ENCODE results near the gene ZFP36L1. TPM values are rescaled to one million over a fixed set of nuclear protein-coding genes. Genes with fewer than 3 reads are reported as not detected.

ZFP36L1 gene
- total RNA-seq, 2 experiments from 2014 or later: 103 to 107 TPM

DNA sequence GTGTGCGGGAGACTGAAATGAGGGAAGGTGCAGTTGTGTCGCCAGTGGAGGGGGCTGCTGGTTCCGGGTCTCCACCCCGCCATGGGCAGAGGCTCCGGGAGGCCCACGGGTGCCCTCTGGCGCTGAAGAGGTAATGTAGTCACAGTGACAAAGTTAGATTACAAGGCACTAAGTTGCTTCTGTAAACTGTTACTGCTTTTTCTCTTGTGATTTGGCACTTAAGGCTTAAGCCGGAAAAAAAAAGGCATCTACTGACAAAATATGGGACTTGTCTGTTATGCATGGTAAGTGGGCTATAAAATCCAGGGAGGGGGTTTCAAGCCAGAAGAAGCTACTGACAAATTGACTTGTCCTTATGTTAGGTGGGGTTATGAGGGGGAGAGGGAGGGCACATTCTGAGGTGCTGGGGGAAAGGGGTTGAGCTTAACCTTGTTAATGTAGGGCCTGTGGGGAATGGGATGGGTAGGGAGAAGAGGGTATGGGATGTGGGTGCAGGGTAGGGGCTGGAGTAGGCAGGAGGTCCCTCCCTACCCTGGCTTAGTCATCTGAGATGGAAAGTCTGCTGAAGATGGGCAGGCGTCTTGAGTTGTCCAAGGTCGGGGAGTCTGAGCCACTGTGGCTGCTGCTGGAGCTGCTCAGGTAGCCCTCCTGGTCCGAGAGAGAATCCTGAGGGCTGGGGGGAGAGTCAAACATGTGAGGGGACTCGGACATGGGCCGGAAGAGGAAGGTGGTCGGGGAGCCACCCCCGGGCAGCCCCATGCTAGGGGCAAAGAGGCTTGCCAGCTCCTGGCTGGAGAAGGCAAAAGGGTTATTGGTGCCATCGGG, 3.7 kb downstream of the ZFP36L1 start:
- Mint-ChIP-seq H3K27ac (peak overlapping the region; percentile 99), H3K4me3 (peak overlapping the region; percentile 89), H3K4me1 (ENCODE audit: low read depth) (peaks cover 50% of the 10 kb centered on the region), H3K36me3 (peaks cover 62% of the 10 kb centered on the region), H3K27me3 (no peaks in the 10 kb centered on the region), H3K9me3 (no peaks in the 10 kb centered on the region)
- POLR2A ChIA-PET: interaction anchor here (0.5 to 7.1 kb wide), 17 partner anchors 8 to 1729 kb away, joined by 3 to 163 read pairs (median 4); no protein-coding TSS in a partner anchor
- CTCF ChIA-PET: interaction anchor here (0.5 to 11.0 kb wide), 46 partner anchors 8 to 857 kb away, joined by 3 to 218 read pairs (median 4); no protein-coding TSS in a partner anchor
- intact Hi-C loops (cut with micrococcal nuclease): loop anchor here (1.0 to 10.0 kb wide), 8 partner anchors 27 to 972 kb away; partner anchors contain the start of genes RAD51B and ZFYVE26
- peak; percentile 91 for DNase-seq

GRCh38 chr14:68788275-68788995, 4.4 kb downstream of the ZFP36L1 start:
- no peak for DNase-seq
- H3K4me1 Mint-ChIP-seq (ENCODE audit: low read depth): peaks cover 54% of the 10 kb centered on the region
- ChIA-PET CTCF (interaction anchor here (0.5 to 11.0 kb wide), 25 partner anchors 9 to 556 kb away, joined by 3 to 218 read pairs (median 5); no protein-coding TSS in a partner anchor), POLR2A (interaction anchor here (0.5 to 7.1 kb wide), 14 partner anchors 7 to 1730 kb away, joined by 3 to 163 read pairs (median 4); no protein-coding TSS in a partner anchor)
- H3K27me3 Mint-ChIP-seq: no peaks in the 10 kb centered on the region
- peak overlapping the region; percentile 89 for H3K4me3 Mint-ChIP-seq
- H3K27ac Mint-ChIP-seq: peak overlapping the region; percentile 99
- intact Hi-C loops (cut with micrococcal nuclease): loop anchor here (2.0 to 10.0 kb wide), 5 partner anchors 126 to 971 kb away; partner anchors contain the start of genes RAD51B and ZFYVE26
- peaks cover 62% of the 10 kb centered on the region for H3K36me3 Mint-ChIP-seq
- H3K9me3 Mint-ChIP-seq: no peaks in the 10 kb centered on the region

- peak; percentile 62 for DNase-seq
- H3K9me3 Mint-ChIP-seq: no peaks in the 10 kb centered on the region
- peaks cover 65% of the 10 kb centered on the region for H3K4me1 Mint-ChIP-seq (ENCODE audit: low read depth)
- peak overlapping the region; percentile 57 for H3K4me3 Mint-ChIP-seq
- H3K27ac Mint-ChIP-seq: peak overlapping the region; percentile 86
- peaks cover 56% of the 10 kb centered on the region for H3K36me3 Mint-ChIP-seq
- CTCF ChIA-PET: interaction anchor here (0.6 to 11.0 kb wide), 10 partner anchors 14 to 555 kb away, joined by 3 to 218 read pairs (median 14); no protein-coding TSS in a partner anchor
- intact Hi-C loops (cut with micrococcal nuclease): loop anchor here (5.0 to 10.0 kb wide), 4 partner anchors 305 to 970 kb away; partner anchors contain the start of genes RAD51B and ZFYVE26
- POLR2A ChIA-PET: interaction anchor here (1.0 to 7.1 kb wide), 3 partner anchors 28 to 102 kb away, joined by 3 to 163 read pairs (median 5); no protein-coding TSS in a partner anchor
- H3K27me3 Mint-ChIP-seq: no peaks in the 10 kb centered on the region
Measured at GRCh38 chr14:68787092-68787992, 5.5 kb downstream of the ZFP36L1 start.

GRCh38 chr14:68786491-68787091, 6.3 kb downstream of the ZFP36L1 start:
- Mint-ChIP-seq H3K4me1 (ENCODE audit: low read depth) (peaks cover 72% of the 10 kb centered on the region), H3K27ac (peak overlapping the region; percentile 86), H3K4me3 (peak overlapping the region; percentile 57), H3K36me3 (peaks cover 51% of the 10 kb centered on the region), H3K9me3 (no peaks in the 10 kb centered on the region), H3K27me3 (no peaks in the 10 kb centered on the region)
- ChIA-PET POLR2A (interaction anchor here (0.8 to 7.1 kb wide), 4 partner anchors 9 to 30 kb away, joined by 3 to 163 read pairs (median 4); no protein-coding TSS in a partner anchor), CTCF (interaction anchor here (0.6 to 11.0 kb wide), 3 partner anchors 29 to 537 kb away, joined by 3 to 218 read pairs (median 89); no protein-coding TSS in a partner anchor)
- no peak for DNase-seq
- intact Hi-C loops (cut with micrococcal nuclease): loop anchor here (5.0 to 10.0 kb wide), 4 partner anchors 304 to 969 kb away; partner anchors contain the start of genes RAD51B and ZFYVE26

- ChIA-PET POLR2A (interaction anchor here (0.8 to 1.7 kb wide), 7 partner anchors 9 to 103 kb away, joined by 3 to 9 read pairs (median 4); no protein-coding TSS in a partner anchor), CTCF (interaction anchor here (0.6 to 11.0 kb wide), 7 partner anchors 9 to 539 kb away, joined by 3 to 218 read pairs (median 5); no protein-coding TSS in a partner anchor)
- Mint-ChIP-seq H3K27ac (peak overlapping the region; percentile 86), H3K4me3 (no peak overlapping the region), H3K9me3 (no peaks in the 10 kb centered on the region), H3K36me3 (peaks cover 43% of the 10 kb centered on the region), H3K27me3 (no peaks in the 10 kb centered on the region), H3K4me1 (ENCODE audit: low read depth) (peaks cover 79% of the 10 kb centered on the region)
- intact Hi-C loops (cut with micrococcal nuclease): loop anchor here (5.0 to 10.0 kb wide), 4 partner anchors 304 to 969 kb away; partner anchors contain the start of genes RAD51B and ZFYVE26
- peak; percentile 62 for DNase-seq
Measured at GRCh38 chr14:68785534-68786490, 7.1 kb downstream of the ZFP36L1 start.

DNA sequence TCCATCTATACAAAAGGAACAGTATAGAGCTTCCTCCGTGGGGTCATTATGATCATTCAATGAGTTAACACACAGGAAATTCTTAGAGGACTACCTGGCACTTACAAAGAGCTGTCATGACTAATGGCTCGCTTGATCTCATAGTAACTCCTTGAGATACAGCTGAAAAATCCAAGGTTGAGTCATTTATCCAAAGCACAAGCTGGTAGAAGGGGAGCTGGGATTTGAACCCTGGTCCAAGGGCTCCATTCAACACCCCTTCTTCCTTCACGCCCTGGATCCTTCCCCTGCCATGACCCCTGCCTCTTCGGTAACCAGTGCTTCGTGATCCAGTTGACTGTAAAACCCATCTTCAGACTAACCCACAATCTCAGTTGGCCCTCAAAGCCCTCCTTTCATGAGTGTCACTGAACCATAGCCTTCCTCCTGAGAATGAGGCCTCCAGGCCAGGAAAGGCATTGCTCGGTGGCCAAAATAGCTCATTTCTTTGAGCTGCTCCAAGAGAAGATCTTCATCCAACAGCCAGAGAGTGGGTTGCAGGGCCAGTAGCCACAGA, 7.8 kb downstream of the ZFP36L1 start:
- POLR2A ChIA-PET: interaction anchor here (1.0 to 1.7 kb wide), 5 partner anchors 10 to 102 kb away, joined by 3 to 9 read pairs (median 5); no protein-coding TSS in a partner anchor
- DNase-seq: peak; percentile 28
- no peak overlapping the region for H3K4me3 Mint-ChIP-seq

DNA sequence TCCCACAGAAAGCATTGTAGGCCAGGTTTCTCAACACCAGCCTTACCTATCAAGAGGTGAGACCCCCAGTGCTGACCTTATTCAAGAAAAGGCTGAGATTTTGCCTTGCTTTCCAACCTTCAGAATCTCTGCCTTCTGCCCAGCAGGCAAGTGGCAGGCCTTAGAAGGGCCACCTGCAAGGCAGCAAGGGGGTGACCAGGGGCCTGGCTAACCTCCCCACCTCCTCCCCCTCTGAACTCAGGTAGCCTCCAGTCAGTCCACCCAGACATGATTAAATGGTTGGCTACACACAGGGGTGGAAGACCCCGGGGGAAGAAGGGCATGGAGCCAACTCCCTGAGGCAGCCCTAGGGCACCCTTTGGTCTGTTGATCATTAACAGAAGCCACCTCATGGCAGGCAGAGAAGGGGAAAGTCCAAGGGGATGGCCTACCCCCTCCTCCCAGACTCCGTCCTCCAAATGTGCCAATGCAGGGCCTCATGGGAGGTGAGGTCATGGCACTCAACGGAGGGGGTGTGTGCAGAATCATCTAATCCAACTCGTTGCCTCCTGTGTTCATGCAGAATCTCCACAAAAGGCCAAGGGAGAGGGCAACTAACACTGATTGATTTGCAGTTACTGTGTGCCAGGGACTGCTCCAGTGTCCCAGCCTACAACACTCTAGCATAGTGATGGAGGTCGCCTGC, 8.5 kb downstream of the ZFP36L1 start:
- no peak overlapping the region for H3K4me3 Mint-ChIP-seq
- H3K27me3 Mint-ChIP-seq: no peaks in the 10 kb centered on the region
- intact Hi-C loops (cut with micrococcal nuclease): loop anchor here (10.0 kb wide), 1 partner anchor 410 kb away; no protein-coding TSS in a partner anchor
- H3K4me1 Mint-ChIP-seq (ENCODE audit: low read depth): peaks cover 92% of the 10 kb centered on the region
- ChIA-PET CTCF (interaction anchor here (0.8 to 11.0 kb wide), 7 partner anchors 11 to 535 kb away, joined by 3 to 218 read pairs (median 5); no protein-coding TSS in a partner anchor), POLR2A (interaction anchor here (1.0 to 6.1 kb wide), 4 partner anchors 7 to 35 kb away, joined by 3 to 106 read pairs (median 6); partner anchors contain the start of gene ZFP36L1)
- DNase-seq: peak; percentile 32
- no peaks in the 10 kb centered on the region for H3K9me3 Mint-ChIP-seq
- no peak overlapping the region for H3K27ac Mint-ChIP-seq
- H3K36me3 Mint-ChIP-seq: peaks cover 28% of the 10 kb centered on the region

More for the DNA sequence above, 7.8 kb downstream of the ZFP36L1 start:
- CTCF ChIA-PET: interaction anchor here (1.1 to 11.0 kb wide), 5 partner anchors 10 to 536 kb away, joined by 3 to 218 read pairs (median 5); no protein-coding TSS in a partner anchor
- peaks cover 35% of the 10 kb centered on the region for H3K36me3 Mint-ChIP-seq
- no peaks in the 10 kb centered on the region for H3K9me3 Mint-ChIP-seq
- peaks cover 86% of the 10 kb centered on the region for H3K4me1 Mint-ChIP-seq (ENCODE audit: low read depth)
- intact Hi-C loops (cut with micrococcal nuclease): loop anchor here (5.0 to 10.0 kb wide), 4 partner anchors 303 to 968 kb away; partner anchors contain the start of genes RAD51B and ZFYVE26
- no peaks in the 10 kb centered on the region for H3K27me3 Mint-ChIP-seq
- peak overlapping the region; percentile 86 for H3K27ac Mint-ChIP-seq

DNA sequence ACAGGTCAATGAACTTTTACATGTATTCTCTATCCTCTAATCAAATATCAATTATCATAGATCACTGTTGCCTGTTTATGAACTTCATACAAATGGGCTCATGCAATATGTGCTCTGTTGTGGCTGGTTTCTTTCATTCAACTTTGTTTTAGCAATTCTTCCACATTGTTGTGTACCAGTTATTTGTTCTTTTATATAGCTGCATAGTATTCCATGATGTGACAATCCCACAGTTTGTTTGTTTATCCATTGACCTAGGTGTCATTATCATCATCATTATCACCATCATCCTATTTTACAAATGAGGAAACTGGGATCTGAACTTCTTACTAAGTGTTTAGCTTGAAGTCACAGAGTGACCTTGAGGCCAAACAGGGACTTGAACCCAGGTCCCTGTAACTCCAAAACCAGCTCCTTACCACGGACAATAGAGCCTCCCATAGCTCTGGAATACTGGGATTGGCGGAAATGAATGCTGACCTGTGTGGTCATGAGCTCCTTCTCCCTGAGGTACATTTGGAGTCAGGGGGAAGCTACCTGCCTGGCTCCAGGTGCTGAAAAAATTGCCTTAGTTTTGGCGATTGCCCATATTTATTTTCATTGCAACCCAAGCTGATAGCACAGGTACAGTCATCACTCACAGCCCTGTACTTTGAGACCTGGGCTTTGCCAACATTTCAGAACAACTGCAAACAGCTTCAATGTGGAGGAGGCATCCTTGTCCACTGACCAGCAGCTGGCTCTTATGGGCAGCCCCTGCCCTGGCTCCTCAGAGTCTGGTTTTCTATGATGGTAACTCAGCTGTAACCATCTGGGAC, 9.2 kb downstream of the ZFP36L1 start:
- H3K9me3 Mint-ChIP-seq: no peaks in the 10 kb centered on the region
- DNase-seq: no peak
- no peaks in the 10 kb centered on the region for H3K27me3 Mint-ChIP-seq
- H3K27ac Mint-ChIP-seq: no peak overlapping the region
- intact Hi-C loops (cut with micrococcal nuclease): loop anchor here (10.0 kb wide), 1 partner anchor 409 kb away; no protein-coding TSS in a partner anchor
- H3K4me3 Mint-ChIP-seq: no peak overlapping the region
- H3K4me1 Mint-ChIP-seq (ENCODE audit: low read depth): peaks cover 92% of the 10 kb centered on the region
- ChIA-PET CTCF (interaction anchor here (0.8 to 11.0 kb wide), 3 partner anchors 13 to 68 kb away, joined by 3 to 218 read pairs (median 3); no protein-coding TSS in a partner anchor), POLR2A (interaction anchor here (1.6 to 6.1 kb wide), 3 partner anchors 8 to 36 kb away, joined by 4 to 106 read pairs (median 9); partner anchors contain the start of gene ZFP36L1)
- peaks cover 21% of the 10 kb centered on the region for H3K36me3 Mint-ChIP-seq

Data from activated CD4-positive, alpha-beta memory T cell treated with anti-CD3 and anti-CD28 coated beads for 36 hours (primary cell).